Duodenal mucosa (tissue), 2 donors: ENCODE measurements around the gene RERE.
"Not testable (repeated sequence)": the region's sequence is repeated elsewhere in the genome, so short reads cannot be mapped to it uniquely, and the experiment has no call there.

Experiments used
- H3K27ac ChIP-seq: one replicate; pipeline ENCODE4 v1.7.0; 2013; ENCODE audit warnings: low read depth, low read length
- H3K27me3 ChIP-seq, 2 donors: one replicate each; pipeline ENCODE4 v1.7.0; 2013; ENCODE audit warnings: low read length in 2 of 2, control low read depth in 1 of 2; ENCODE audit not compliant: insufficient read depth in 2 of 2, control insufficient read depth in 1 of 2
- H3K36me3 ChIP-seq, 2 donors: one replicate each; pipeline ENCODE4 v1.7.0; 2013; ENCODE audit warnings: low read length in 2 of 2, control low read depth in 1 of 2; ENCODE audit not compliant: insufficient read depth in 2 of 2, control insufficient read depth in 1 of 2
- H3K4me1 ChIP-seq, 2 donors: one replicate each; pipeline ENCODE4 v1.7.0; 2013; ENCODE audit warnings: low read length in 2 of 2, control low read depth in 1 of 2; ENCODE audit not compliant: insufficient read depth in 2 of 2, control insufficient read depth in 1 of 2
- H3K4me3 ChIP-seq, 2 donors: one replicate each; pipeline ENCODE4 v1.7.0; 2013; ENCODE audit warnings: low read length in 2 of 2, low read depth in 1 of 2
- H3K9ac ChIP-seq, 2 donors: one replicate each; pipeline ENCODE4 v1.7.0; 2013; ENCODE audit warnings: low read length in 2 of 2, low read depth in 1 of 2
- H3K9me3 ChIP-seq, 2 donors: one replicate each; pipeline ENCODE4 v1.7.0; 2013; ENCODE audit warnings: low read length in 2 of 2, control low read depth in 1 of 2; ENCODE audit not compliant: control insufficient read depth in 1 of 2

Gene RERE

DNA sequence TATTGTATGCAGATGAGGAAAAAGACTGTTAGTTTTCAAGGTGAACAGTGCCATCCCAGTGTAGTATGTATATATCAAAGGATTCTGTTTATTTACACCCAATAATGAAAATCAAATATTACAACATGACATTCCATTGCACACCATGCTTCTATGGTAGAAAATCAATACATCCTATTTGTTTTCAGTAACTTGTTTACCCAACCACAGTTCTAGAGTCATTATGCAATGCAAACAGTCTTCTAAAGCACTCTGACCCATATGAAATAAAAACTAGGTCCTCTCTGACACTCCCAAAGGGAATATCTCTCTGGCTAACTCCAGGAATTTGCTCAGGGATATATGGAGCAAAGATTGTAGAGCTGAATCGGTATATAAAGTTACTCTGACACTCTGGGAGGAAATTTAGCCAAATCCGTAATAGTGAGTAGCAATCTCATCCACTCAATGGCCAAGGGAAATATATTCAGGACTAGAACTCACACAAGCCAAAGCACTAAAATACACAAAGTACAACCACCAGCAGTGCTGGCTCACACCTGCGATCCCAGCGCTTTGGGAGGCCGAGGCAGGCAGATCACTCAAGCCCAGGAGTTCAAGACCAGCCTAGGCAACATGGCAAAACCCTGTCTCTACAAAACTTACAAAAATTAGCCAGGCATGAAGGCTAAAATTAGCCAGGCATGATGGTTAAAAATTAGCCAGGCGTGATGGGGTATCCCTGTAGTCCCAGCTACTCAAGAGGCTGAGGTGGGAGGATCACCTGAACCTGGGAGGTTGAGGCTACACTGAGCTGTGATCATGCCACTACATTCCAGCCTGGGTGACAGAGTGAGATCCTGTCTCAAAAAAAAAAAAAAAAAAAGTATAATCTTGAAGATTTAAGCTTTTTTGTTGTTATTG, 75.2 kb downstream of the RERE start:
- peaks cover 5 to 6% of the 10 kb centered on the region in 2 donors for H3K9me3 ChIP-seq
- H3K27me3 ChIP-seq: no peaks in the 10 kb centered on the region
- no peak overlapping the region for H3K9ac ChIP-seq
- no peaks in the 10 kb centered on the region for H3K36me3 ChIP-seq
- H3K4me3 ChIP-seq: no peak overlapping the region
- no peak overlapping the region for H3K27ac ChIP-seq
- peaks cover 0 to 6% of the 10 kb centered on the region in 2 donors for H3K4me1 ChIP-seq

DNA sequence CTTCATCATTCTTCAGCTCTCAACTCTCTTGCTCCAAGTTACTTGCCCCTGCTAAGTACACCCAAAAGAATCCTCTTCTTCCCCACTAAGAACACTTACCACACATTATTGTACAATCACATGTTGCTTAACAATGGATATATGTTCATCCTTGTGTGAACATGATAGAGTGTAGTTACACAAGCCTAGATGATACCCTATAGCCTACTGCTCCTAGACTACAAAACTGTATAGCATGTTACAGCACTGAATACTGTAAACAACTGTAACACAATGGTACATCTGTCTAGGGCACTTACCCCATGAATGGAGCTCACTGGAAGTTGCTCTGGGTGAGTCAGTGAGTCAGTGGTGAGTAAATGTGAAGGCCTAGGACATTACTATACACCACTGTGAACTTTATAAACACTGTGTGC, 77.4 kb downstream of the RERE start:
- H3K27me3 ChIP-seq: no peaks in the 10 kb centered on the region
- no peak overlapping the region for H3K4me3 ChIP-seq
- H3K9ac ChIP-seq: no peak overlapping the region
- peaks cover 0 to 6% of the 10 kb centered on the region in 2 donors for H3K4me1 ChIP-seq
- H3K27ac ChIP-seq: no peak overlapping the region
- H3K9me3 ChIP-seq: peaks cover 5 to 6% of the 10 kb centered on the region in 2 donors
- H3K36me3 ChIP-seq: no peaks in the 10 kb centered on the region

DNA sequence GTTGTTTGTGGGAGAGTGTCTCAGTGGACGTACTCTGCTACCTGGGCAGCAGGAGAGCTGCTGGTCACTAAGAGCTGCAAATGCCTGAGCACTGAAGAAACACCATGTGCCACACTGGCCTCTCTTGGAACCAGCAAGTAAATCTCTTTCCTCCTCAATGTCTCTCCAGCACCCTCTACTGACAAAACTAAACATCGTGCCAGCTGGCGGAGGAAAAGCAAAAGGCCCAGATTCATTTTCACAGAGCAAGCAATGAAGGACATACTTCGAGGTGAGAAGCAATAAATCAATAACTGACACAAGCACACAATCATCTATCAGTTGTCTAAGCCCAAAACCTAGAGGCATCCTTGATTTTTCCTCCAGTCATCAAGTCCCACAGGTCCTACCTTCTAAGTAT, 78.1 kb downstream of the RERE start:
- Histone ChIP-seq H3K27ac (no peak overlapping the region), H3K36me3 (no peaks in the 10 kb centered on the region), H3K4me1 (peaks cover 0 to 6% of the 10 kb centered on the region in 2 donors), H3K9me3 (peaks cover 5 to 6% of the 10 kb centered on the region in 2 donors), H3K27me3 (no peaks in the 10 kb centered on the region), H3K4me3 (no peak overlapping the region), H3K9ac (no peak overlapping the region)

DNA sequence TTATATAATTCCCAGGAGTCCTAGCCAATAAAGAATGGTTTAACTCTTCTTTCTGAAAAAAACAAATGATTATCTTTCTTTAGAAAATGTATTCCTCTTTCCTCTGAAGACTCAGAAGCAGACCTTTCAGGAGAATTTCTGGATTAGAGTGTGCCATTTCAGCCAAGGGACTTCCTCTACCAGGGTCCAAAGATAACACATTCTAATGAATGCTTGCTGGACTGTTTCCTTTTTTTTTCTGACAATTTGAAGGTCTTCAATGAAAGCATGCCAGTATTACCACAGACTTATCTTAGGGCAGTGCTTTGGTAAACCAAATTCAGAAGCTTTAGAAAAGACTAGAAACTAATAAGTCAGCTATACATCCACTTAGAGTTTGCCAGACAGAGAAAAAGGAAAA, 80.5 kb downstream of the RERE start:
- Histone ChIP-seq H3K4me1 (peaks cover 0 to 2% of the 10 kb centered on the region in 2 donors), H3K9me3 (peaks cover 5 to 6% of the 10 kb centered on the region in 2 donors), H3K27ac (no peak overlapping the region)

DNA sequence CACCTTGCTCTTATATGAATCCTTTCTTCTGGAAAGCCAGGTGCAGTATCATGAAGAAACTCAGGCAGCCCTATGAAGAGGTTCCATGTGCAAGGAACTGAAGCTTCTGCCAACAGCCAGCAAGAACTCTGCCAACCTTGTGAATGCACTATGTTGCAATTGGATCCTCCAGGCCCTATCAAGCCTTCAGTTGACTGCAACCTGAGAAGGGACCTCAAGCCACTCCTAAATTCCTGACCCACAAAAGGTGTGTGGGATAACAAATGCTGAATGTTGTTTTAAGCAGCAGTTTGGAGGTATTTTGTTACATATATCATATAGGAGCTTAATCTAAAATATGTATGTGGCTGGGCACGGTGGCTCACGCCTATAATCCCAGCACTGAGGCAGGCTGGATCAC, 84.0 kb downstream of the RERE start:
- Histone ChIP-seq H3K4me1 (no peaks in the 10 kb centered on the region), H3K4me3 (no peak overlapping the region), H3K27me3 (no peaks in the 10 kb centered on the region), H3K9me3 (peaks cover 0 to 8% of the 10 kb centered on the region in 2 donors), H3K36me3 (no peaks in the 10 kb centered on the region), H3K9ac (no peak overlapping the region), H3K27ac (no peak overlapping the region)

More for the DNA sequence above, 80.5 kb downstream of the RERE start:
- H3K9ac ChIP-seq: no peak overlapping the region
- H3K36me3 ChIP-seq: no peaks in the 10 kb centered on the region
- no peak overlapping the region for H3K4me3 ChIP-seq
- no peaks in the 10 kb centered on the region for H3K27me3 ChIP-seq

DNA sequence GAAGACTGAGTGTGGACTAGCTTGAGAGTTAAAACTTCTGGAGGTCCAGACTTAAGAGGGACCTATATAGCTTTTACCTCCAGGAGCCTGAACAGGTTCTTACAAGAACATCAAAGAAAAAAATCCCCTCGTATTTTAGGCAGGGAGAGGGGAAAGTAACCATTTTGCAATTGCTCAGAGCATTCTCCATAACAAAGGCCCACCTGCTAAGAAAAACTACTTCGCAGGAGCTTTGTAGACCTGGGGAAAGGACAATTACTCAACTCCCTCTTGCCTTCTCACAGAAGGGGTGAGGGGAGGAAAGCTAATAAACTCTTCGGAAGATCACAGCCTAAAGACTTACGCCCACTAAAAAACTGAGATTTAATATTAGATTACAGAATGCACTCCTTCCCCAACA, 86.3 kb downstream of the RERE start:
- Histone ChIP-seq H3K27me3 (no peaks in the 10 kb centered on the region), H3K36me3 (no peaks in the 10 kb centered on the region), H3K9me3 (peaks cover 0 to 8% of the 10 kb centered on the region in 2 donors), H3K9ac (no peak overlapping the region), H3K4me3 (no peak overlapping the region), H3K27ac (no peak overlapping the region), H3K4me1 (no peaks in the 10 kb centered on the region)

DNA sequence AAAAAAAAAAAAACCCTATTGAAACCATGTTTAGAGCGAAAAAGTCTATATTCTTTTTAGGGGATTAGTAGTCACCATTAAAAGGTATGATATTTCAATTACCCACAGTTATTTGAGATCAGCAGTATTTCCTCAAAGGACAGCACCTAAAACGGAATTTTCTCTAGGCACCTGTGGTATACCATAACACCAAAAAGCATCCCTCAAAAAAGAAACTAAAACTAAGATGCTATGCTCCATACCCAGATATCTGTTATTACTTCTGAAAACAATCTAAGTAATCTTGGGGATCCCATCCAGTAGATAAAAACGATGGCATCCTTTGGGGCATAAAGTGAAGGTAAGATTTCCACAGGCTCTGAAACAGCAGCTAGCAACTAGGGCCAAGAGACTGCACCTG, 89.0 kb downstream of the RERE start:
- Histone ChIP-seq H3K9ac (no peak overlapping the region), H3K27me3 (no peaks in the 10 kb centered on the region), H3K9me3 (peaks cover 0 to 8% of the 10 kb centered on the region in 2 donors), H3K4me1 (no peaks in the 10 kb centered on the region), H3K36me3 (no peaks in the 10 kb centered on the region), H3K27ac (no peak overlapping the region), H3K4me3 (no peak overlapping the region)

DNA sequence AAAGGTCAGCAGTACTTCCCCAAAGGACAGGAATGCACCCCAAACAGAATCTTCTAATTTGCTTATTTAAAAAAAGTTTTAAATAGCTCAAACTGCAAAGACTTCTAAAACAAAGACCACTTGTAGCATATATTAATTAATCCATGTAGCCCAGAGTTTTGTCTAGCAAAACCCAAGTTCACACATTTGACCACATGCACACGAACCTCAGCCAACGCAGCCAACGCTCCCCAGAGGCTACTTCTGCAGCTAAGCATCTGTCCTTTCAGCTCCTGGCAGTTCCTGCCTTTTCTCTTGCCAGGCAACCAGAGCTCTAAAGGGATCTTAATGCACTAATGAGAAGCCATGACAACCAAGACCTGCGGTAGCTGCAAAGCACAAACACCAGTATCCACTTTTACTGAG, 89.6 kb downstream of the RERE start:
- Histone ChIP-seq H3K4me3 (no peak overlapping the region), H3K27me3 (no peaks in the 10 kb centered on the region), H3K4me1 (no peaks in the 10 kb centered on the region), H3K36me3 (no peaks in the 10 kb centered on the region), H3K9me3 (peaks cover 0 to 8% of the 10 kb centered on the region in 2 donors), H3K9ac (no peak overlapping the region), H3K27ac (no peak overlapping the region)

DNA sequence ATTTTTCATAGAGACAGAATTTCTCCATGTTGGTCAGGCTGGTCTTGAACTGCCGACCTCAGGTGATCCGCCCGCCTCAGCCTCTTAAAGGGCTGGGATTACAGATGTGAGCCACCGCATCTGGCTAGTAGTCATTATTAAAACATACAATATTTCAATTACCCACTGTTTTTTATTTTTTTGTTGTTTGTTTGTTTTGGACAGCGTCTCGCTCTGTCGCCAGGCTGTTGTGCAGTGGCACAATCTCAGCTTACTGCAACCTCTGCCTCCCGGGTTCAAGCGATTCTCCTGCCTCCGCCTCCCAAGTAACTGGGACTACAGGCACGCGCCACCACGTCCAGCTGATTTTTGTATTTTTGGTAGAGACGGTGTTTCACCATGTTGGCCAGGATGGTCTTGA, 90.1 kb downstream of the RERE start:
- H3K9ac ChIP-seq, H3K27me3 ChIP-seq, H3K4me1 ChIP-seq, H3K9me3 ChIP-seq, H3K36me3 ChIP-seq, H3K27ac ChIP-seq, H3K4me3 ChIP-seq: not testable (repeated sequence)

DNA sequence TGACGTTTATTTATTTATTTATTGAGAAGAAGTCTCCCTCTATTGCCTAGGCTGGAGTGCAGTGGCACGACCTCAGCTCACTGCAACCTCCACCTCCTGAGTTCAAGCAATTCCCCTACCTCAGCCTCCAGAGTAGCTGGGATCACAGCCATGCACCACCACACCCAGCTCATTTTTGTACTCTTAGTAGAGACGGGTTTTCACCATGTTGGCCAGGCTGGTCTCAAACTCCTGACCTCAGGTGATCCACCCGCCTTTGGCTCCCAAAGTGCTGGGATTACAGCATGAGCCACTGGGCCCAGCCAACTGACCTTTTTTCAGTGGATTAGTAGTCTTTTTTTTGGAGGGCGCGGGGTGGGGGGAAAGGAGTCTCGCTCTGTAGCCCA, 90.6 kb downstream of the RERE start:
- H3K27ac ChIP-seq, H3K27me3 ChIP-seq, H3K9me3 ChIP-seq, H3K4me1 ChIP-seq, H3K4me3 ChIP-seq, H3K36me3 ChIP-seq, H3K9ac ChIP-seq: not testable (repeated sequence)
